Renal cortical epithelial cell (primary cell): Measurements from ENCODE around the gene CRK. TPM values are rescaled to one million over a fixed set of nuclear protein-coding genes. Genes with fewer than 3 reads are reported as not detected.
A peak's percentile ranks its signal among the peaks of the same experiment; 100 is the strongest.

Experiments
- DNase-seq: peaks from one replicate; pipeline ENCODE4 v3.0.0-alpha.2; 2011; ENCODE audit warnings: low read depth
- total RNA-seq: library from RNA; depleted of rRNA; stranded (reverse); fragments of >200 nt; gene quantifications from 2 replicates; pipeline ENCODE4 v1.2.3, GENCODE V29; 2014

CRK gene
- total RNA-seq, 1 donor from 2014 or later, result 159 TPM

DNA sequence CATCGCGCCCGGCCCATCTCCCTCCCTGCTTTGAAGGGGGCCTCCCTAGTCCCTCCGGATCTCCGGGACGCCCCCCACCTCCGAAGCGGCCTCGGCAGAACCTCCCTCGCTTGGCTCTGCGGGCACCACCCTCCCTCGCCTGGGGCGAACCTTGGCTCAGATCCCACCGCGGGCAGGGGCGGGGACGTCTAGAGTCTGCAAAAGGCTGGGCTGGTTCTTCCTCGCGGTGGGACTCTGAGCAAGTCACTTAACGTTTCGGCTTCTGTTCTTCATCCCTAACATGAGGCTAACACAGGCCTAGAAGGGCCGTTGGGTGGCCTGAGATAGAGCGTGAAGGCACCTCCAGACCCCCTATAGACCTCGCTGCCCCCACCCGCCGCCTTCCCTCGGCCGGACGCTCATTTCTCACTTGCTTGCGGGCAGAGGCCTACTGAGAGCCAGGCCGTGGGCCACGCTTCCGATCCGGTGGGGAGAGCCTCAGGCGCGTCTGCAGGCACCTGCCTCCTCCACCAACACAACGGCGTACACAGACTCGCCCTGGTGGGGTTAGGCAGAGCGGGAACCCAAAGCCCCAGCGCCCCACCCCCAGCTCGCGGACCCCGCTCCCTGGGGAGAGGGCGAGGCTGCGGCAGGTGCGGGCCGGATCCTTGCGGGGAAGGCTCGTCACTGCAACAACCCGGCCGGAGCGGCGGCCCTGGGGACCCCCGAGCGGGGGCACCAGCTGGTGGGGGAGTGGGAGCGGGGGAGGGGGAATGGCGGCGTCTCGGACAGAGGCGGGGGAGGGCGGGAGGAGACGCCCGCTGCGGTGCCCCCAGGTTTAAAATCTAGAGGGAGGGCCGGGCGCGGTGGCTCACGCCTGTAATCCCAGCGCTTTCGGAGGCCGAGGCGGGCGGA is 31.0 kb upstream of the CRK start:
- DNase-seq, result peak; percentile 75

DNA sequence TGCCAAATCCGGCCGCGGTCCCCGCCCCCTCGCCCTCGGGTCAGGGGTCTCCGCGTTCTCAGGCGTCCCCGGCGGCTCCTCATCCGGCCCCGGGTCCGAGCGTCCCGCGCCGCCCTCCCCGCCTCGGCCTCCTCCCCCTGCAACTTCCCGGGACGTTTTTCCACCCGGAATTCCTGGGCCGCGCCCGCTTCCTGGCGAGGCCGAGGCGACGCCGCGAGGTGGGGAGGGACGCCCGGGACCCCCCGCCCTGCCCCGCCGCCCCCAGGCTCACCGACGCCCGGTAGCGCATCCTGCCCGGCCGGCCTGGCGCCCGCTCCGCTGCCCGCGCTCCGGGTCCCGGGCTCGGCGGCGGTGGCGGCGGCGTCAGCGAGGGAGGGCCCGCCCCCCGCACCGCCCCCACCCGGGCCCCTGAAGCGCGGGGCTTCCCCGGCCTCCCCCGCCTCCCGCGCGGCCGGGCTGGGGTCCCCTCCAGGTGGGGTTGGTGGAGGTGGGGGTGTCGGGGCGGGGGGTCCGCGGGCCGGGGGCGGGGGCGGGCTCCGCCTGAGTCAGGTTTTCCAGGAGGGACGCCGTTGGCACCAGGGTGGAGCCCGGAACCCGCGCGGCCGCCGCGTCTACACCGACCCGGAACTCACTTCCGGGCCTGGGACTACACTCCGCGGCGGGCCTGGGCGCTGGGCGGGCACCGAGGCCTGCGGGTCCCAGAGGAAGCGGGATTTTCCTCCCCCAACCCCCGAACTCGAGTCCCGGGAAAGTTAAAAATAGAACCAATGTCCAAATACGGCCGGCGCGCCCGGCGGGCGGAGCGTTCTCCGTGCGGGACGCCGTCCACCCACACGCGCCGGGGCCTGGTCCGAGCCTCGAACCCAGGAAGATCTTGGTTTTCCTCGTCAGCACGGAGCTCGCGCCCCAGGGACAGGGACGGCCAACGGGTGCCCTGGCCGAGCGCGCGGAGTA is 29.7 kb upstream of the CRK start:
- no peak for DNase-seq

DNA sequence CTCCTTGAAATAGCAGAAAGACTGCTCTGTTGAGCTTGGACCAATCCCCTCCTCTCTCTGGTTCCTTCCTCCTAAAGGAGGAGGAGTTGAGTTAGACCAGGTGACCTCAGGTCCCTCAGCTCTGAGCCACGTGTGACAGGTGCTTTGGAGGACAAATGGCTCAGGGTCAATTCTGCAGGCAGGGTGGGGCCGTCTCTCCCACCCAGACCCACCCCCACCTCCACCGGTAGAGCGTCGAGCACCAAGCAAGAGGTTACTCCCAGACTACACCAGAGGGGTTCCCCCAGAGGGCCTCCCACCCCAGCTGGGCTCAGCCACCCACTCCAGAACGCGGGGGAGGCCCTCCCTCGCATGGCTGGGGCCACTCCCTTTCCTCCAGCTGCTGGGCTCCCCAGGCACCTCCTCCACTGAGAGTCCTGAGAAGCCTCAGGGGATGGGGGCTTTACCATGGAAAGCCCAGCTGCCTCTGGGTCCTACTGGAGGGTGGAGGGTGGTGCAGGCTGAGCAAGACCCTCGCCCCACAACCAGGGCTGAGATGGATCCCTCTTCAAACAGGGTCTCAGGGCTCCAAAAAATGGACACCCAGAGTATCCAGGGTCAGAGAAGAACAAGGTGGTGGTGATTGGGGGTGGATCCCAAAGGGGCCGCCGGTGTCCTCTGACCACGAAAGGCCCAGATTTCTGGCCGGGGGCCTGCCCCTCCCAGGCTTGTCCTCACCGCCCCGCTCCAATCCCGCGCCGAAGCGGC is 28.8 kb upstream of the CRK start:
- DNase-seq, result peak; percentile 60

DNA sequence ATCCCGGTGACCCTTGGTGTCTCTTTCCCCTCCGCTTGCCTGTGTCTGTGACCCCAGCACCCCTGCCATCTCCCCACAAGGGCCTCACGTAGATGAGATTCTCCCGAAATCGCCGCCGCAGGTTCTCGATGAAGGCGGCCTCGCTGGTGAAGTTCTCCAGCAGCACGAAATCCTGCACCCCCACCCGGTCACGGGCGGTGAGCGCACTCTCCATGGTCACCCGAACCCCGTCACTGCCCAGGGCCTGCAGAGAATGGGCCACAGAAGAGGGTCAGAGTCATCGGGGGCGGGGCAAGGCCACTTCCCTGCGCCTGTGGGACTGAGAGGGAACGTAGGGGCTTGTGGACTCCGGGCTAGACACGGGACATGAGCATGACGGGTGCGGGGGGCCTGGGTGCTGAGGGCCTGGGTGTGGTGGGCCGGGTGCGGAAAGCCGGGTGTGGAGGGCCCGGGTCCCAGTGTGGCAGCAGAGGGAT is 28.1 kb upstream of the CRK start:
- DNase-seq, result no peak

DNA sequence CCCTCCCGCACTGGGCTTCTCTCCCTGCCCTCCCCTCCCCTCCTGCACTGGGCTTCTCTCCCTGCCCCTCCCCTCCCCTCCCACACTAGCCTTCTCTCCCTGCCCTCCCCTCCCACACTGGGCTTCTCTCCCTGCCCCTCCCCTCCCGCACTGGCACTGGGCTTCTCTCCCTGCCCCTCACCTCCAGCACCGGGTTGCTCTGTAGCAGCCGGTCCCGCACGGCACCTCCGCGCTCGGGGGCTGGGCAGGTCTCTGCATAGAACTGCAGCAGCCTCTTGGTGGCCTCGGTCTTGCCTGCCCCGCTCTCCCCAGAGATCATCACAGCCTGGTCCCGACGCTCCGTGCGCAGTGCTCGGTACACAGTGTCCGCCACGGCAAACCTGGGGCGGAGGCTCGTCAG is 26.6 kb upstream of the CRK start:
- DNase-seq, result no peak

DNA sequence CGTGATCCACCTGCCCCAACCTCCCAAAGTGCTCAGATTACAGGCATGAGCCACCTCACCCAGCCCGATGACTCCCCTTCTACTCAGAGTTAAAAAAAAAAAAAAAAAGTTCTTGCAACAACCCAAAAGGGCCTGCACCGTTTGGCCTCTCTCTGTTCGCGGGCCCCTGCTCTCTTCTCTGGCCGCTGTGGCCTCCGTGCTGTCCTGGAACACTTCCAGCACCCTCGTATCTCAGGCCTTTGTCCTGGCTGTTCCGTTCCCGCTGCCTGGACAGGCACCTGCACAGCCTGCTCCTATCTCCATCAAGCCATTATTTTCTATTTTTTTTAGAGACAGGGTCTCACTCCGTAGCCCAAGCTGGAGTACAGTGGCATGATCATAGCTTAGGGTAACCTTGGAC is 25.7 kb upstream of the CRK start:
- DNase-seq, result no peak

DNA sequence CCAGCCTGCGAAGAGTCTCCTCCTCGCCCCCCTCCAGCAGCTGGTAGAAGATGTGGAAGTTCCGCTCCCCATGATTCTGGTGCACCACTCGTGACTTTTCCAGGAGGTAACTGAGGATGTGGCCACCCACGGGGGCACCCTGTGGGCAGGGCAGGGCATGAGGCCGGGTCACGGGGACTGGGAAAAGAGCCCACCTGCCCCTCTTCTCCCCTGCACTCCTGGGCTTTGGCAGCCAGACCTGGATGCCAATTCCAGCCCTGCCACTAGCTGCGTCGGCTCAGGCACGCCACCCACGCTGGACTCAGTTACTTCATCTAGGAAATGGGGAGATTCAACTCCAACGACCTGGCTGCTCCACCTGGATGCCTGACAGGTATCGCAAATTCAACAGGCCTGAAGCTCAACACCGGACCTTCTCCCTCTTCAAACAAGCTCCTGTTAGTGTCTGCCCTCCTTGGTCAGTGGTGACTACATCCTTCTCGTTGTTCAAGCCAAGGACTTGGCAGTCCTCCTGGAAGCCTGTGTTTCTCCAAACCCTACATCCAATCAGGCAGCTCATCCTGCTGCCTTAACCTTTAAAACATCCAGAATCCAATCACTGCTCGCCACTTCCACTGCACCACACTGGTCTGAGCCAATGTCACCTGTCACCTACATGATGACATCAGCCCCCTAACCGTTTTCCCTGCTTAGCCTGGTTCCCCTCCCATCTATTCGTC is 24.9 kb upstream of the CRK start:
- DNase-seq, result no peak

DNA sequence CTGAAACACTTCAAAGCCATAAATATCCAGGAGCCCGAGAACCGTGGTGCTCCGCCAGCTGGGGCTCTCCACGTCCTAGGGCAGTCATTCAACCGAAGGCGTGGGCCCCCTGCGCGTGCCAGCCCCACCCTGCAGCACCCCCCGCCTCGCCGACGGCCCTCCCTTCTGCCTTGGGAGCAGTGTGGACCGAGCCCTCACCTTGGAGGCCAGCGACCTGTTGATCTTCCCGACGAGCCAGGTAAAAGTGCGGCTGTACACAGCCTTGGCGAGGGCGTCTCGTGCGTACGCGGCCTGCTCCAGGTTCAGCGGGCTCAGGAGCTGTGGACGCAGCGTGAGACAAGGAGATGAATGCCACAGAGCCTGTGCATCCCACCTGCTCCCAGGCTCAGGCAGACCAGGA is 22.4 kb upstream of the CRK start:
- no peak for DNase-seq

DNA sequence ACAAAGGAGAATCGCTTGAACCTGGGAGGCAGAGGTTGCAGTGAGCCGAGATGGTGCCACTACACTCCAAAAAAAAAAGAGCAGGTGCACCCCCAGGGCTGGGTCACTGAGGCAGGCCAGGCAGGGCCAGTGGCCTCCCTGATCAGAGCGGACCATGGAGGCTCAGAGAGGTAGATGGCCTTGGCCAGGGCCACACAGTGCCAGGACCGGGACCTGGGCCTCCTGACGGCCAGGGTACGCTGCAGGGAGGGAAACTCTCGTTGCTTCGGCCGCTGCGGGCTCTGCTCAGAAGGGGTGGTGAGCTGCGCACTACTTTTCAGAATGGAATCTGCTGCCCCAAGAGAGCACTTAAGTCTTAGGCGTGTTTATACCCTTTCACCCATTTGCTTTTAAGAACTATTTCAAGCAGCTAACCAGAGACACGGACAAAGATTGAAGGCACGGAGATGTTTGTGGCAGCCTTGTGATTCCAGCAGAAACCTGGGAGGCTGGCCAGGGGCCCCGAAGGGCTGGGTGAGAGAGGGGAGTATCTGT is 19.4 kb upstream of the CRK start:
- DNase-seq, result no peak

DNA sequence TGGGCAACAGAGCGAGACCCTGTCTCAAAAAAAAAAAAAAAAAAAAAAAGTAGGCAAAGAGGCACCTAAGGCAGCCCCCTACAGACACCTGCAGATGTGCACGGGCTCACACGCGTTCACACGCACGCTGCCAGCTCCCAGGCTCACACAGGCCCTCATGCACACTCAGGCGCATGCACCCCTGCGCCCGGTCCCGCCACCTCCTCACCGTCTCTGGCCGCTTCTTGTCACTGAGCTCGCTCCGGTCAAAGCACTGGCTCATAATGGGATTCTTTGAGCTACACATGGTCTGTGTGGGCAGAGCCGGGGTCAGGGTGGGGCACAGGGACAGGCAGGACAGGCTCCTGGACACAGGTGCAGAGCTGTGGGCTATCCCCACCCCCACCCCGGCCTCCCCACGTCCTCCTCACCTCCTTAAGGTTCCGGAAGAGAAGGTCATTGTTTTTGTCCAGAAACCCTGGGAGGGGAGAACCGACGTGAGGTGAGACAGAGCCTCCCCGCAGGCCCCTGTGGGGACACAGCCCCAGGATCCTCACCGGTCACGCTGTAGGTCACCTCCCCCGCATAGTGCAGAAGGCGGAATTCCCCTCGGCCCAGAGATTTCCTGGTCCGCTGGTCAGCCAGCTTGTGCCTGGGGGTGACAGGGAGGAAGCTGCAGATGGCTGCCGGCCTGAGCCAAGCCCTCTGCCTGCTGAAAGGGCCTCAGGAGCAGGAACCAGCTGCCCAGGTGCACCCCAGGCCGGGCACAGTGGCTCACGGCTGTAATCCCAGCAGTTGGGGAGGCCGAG is 18.6 kb upstream of the CRK start:
- DNase-seq, result peak; percentile 64

DNA sequence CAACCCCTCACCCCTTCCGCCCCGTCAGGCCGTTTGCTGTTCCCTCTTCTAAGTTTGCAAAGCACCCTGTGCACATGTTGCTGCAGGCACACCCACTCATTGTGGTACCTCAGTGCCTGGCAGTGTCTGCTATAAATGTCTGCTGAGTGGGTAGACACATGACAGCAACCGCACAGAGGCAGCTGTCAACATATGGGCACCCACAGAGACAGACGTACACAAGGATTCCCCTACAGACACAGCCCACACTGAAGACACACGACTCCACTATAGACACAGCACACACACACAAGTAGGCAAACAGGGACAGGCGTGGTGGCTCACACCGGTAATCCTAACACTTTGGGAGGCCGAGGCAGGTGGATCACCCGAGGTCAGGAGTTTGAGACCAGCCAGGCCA is 17.8 kb upstream of the CRK start:
- no peak for DNase-seq

DNA sequence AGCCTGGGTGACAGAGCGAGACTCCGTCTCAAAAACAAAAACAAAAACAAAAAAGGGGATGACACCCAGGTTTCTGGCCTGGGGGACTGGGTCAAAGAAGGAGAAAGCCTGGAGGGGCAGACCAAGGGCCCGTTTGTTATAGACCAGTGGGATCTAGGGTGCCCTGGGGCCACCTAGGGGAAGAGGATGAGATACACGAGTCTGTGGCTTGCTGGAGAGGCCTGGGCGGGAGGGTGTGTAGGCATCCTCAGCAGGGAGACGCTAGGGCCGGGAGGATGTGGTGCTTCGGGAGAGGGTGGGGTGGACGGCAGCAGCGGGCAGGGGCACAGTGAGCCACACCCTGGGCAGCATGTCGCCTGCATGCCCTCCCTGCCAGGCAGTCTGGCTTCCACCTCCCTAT is 17.1 kb upstream of the CRK start:
- no peak for DNase-seq

DNA sequence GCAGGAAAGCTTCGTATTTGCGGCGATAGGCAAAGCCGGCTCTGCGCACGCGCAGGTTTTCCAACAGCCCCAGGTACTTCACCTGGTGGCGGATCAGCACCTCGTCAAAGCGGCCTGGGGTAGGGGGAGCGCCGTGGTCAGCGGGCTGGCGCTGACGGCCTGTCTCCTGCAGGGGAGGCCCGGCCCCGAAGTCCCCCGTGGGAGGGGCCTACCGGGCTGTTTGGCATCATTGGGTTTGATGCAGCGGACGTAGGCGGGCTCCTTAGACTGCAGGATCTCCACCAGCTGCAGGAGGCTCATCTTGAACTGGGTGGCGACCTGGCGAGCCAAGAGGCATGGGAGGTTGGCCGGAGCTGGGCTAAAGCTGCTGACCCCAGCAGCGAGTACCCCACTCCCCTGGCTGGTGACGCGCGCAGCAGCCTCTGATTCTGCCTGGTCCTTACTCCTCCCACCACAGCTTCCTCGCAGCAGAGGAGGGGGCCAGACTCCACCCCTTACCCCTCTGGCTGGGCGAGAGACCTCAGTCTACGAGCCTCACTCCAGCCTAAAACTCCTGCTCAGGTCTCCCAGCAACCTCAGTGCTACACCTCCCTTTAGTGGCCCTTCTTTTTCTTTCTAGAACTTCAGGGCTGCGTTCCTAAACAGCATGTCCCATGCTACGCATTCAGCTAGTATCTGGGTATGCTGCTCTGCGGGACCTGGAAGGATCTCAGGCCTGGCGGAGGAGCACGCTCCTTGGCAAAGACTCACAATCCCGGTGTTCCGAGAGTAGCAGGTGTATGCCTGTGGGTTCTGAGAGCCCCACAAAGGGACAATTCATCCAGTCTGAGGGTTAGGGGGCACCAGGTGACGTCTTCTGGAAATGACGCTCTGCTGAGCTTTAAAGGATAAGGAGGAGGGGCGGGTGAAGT is 16.1 kb upstream of the CRK start:
- no peak for DNase-seq

DNA sequence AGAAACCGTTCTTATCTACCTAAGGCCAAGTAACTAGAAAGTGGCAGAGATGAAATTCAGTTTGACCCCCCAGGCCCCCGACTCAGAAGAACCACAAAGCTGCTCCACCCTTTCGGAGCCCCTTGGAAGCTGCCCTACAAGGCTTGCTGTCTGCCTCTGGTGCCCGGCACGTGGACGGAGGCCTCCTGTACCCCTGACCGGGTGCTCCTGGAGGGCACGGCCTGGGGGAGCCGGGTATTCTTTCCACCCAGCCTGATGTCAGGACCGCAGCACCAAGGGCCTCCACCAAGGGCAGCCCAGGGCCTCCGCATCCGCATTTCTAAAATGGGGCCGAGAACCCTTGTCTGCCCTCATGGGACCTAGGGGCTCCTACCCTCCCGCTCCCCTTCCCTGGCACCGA is 15.5 kb upstream of the CRK start:
- no peak for DNase-seq

DNA sequence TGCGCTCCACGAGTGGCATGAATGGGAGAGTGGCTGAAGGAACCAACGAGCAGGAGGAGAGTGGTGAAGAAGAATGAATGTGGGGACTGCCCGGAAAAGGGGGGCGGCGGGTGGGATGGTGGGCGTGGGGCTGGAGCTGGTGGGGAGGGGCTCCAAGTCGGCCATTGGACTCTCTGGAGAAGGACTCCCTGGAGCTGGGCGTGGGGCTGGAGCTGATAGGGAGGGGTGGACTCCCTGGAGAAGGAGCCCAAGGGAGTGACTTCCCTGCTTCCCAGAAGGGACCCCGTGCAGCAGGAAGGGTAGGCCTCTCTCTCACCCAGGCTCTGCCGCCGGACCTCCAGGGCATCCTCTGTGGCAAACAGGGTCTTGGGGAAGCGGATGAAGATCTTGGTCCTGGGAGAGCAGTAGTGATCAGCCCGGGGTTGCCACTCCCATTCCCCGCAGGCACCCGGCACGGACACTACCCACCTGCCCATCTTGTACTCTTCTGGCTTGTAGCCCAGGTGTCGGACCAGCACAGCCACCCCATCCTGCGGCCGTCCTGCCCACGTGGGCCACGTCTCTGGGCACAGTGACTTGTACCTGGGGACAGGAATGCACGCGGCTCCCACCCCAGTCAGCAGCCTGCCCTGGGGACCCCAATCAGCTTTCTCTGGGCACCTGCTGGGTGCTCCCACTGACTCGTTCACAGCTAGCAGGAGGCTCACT is 14.9 kb upstream of the CRK start:
- DNase-seq, result no peak

DNA sequence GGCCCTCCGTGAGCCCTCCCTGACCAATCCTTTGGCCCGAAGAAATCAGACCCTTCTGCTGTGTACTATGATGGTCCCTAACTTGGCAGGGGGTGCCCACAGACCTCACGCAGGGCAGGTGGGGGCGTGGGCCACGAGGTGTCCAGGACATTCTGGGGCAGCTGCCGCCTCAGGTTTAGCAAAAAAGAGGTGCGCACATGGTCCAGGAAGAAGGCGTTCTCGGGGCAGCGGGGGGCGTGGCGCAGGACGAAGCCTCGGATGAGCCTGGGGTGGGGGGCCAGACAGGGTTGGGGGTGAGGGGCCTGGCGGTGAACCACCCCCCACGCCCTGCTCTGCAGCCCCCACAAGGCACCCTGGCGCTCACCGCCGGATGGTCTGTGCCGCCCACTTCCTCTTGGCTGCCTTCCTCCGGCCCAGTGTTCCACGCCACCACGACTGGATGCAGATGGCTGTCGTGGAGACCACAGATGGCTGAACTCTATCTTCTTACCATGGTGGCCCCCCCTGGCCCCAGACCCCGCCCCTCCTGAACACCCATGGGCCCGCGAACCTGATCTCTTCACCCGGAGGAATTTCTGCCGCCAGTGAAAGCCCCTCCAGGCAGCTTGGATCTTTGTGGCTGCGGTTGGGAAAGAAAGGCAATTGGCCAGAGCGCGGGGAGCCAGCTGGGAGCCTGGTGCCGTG is 14.2 kb upstream of the CRK start:
- no peak for DNase-seq

DNA sequence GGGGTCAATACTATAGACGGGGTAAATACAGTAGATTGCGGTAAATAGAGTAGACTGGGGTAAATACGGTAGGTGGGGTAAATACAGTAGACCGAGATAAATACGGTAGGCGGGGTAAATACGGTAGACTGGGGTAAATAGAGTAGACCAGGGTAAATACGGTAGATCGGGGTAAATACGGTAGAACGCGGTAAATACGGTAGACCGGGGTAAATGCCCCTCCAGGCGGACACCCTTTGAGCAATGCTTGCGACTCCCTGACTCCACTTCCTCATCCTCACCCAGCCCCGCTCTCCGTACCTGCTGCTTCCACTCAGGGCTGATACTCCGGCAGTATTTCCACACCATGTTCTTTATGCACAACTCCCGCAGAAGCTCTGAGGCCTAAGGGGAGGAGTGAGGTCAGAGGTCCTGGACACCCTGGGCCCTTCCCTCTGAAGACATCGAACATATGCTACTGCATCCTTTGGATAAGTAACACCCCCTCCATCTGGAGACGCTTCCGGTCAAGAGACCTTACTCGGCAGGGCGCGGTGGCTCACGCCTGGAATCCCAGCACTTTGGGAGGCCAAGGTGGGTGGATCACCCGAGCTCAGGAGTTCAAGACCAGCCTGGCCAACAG is 13.3 kb upstream of the CRK start:
- DNase-seq, result no peak
